PFSK-1 (cell line): ENCODE results near the gene CLEC16A.
A peak's percentile ranks its signal among the peaks of the same experiment; 100 is the strongest.

Experiments used
- FOXP2 ChIP-seq: optimal IDR thresholded peaks from 2 replicates; pipeline ENCODE3; 2011; ENCODE audit warnings: borderline replicate concordance, control low read depth, inconsistent platforms; ENCODE audit not compliant: insufficient read depth; ENCODE audit errors: extremely low read length, extremely low read depth
- POLR2AphosphoS5 ChIP-seq: IDR thresholded peaks from 2 replicates; pipeline ENCODE4 v1.6.1; 2012; ENCODE audit warnings: low read depth, mild to moderate bottlenecking, control low read depth, low read length, moderate library complexity
- REST ChIP-seq, 2 experiments: IDR thresholded peaks; 2 replicates each; pipeline versions ENCODE4 v1.6.1 to v1.8.0; 2011 to 2012; ENCODE audit warnings: low read depth in 2 of 2, low read length in 2 of 2, control low read depth in 1 of 2, inconsistent platforms in 1 of 2, mild to moderate bottlenecking in 1 of 2, moderate library complexity in 1 of 2; ENCODE audit not compliant: insufficient read depth in 1 of 2
- SIN3A ChIP-seq: IDR thresholded peaks from 2 replicates; pipeline ENCODE4 v1.6.1; 2012; ENCODE audit warnings: mild to moderate bottlenecking, low read length, moderate library complexity, borderline replicate concordance; ENCODE audit not compliant: insufficient read depth
- TAF1 ChIP-seq: IDR thresholded peaks from 2 replicates; pipeline ENCODE4 v1.6.1; 2012; ENCODE audit warnings: low read length, control low read depth, borderline replicate concordance; ENCODE audit not compliant: insufficient read depth

Gene CLEC16A

GRCh38 chr16:11076259-11077018, 132.1 kb downstream of the CLEC16A start:
- TF ChIP-seq REST (IDR thresholded peaks at IDR 0.05; ENCODE audit: insufficient read depth in 1 of 2, low read depth in 2 of 2, low read length in 2 of 2) = no peak
- TF ChIP-seq SIN3A = no peak
- TF ChIP-seq POLR2AphosphoS5 = no peak
- TF ChIP-seq TAF1 = no peak

- TF ChIP-seq TAF1 (no peak), SIN3A (no peak), FOXP2 (no peak), REST (IDR thresholded peaks at IDR 0.05; ENCODE audit: insufficient read depth in 1 of 2, low read depth in 2 of 2, low read length in 2 of 2) (no peak), POLR2AphosphoS5 (no peak)
These were observed 134.6 kb downstream of the CLEC16A start for GRCh38 chr16:11078812-11079459.

- TF ChIP-seq SIN3A (no peak), FOXP2 (peak; percentile 40), TAF1 (no peak), POLR2AphosphoS5 (peak; percentile 46; the same call in 1 of the 2 replicates), REST (IDR thresholded peaks at IDR 0.05; ENCODE audit: insufficient read depth in 1 of 2, low read depth in 2 of 2, low read length in 2 of 2) (peak in 1 of 2 experiments; percentile 56; a peak in 1 of 4 replicates)
These were observed 135.4 kb downstream of the CLEC16A start for GRCh38 chr16:11079652-11080187.

- no peak for TF ChIP-seq REST (IDR thresholded peaks at IDR 0.05; ENCODE audit: insufficient read depth in 1 of 2, low read depth in 2 of 2, low read length in 2 of 2)
- no peak for TF ChIP-seq FOXP2
- no peak for TF ChIP-seq SIN3A
- no peak for TF ChIP-seq POLR2AphosphoS5
- no peak for TF ChIP-seq TAF1
These were observed 136.1 kb downstream of the CLEC16A start for GRCh38 chr16:11080327-11080967.
